ENCODE measurements around the gene FKBP9. TPM values are rescaled to one million over a fixed set of nuclear protein-coding genes. Genes with fewer than 3 reads are reported as not detected.
A peak's percentile ranks its signal among the peaks of the same experiment; 100 is the strongest.

Gene FKBP9, protein sequence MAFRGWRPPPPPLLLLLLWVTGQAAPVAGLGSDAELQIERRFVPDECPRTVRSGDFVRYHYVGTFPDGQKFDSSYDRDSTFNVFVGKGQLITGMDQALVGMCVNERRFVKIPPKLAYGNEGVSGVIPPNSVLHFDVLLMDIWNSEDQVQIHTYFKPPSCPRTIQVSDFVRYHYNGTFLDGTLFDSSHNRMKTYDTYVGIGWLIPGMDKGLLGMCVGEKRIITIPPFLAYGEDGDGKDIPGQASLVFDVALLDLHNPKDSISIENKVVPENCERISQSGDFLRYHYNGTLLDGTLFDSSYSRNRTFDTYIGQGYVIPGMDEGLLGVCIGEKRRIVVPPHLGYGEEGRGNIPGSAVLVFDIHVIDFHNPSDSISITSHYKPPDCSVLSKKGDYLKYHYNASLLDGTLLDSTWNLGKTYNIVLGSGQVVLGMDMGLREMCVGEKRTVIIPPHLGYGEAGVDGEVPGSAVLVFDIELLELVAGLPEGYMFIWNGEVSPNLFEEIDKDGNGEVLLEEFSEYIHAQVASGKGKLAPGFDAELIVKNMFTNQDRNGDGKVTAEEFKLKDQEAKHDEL
- total RNA-seq (2021) (155 and 160 TPM in 2 replicates), Bru-seq, nascent RNA (percentile 78 among the genes with signal in this experiment), BruChase-seq, experiment 1, labeled RNA remaining after a 2-hour chase (percentile 79 among the genes with signal in this experiment), BruChase-seq, experiment 2, labeled RNA remaining after a 6-hour chase (percentile 81 among the genes with signal in this experiment)
- long read RNA-seq, transcript FKBP9-212 (7 exons, 2,699 nt): minor isoform, 5 of 247 reads
- long read RNA-seq, transcript FKBP9-201 (10 exons, 3,462 nt): major isoform, 189 of 247 reads
- long read RNA-seq, partial matches to known transcripts: 25 of 247 reads
- long read RNA-seq, other reads (novel, unspliced or antisense): 26 of 247 reads

DNA sequence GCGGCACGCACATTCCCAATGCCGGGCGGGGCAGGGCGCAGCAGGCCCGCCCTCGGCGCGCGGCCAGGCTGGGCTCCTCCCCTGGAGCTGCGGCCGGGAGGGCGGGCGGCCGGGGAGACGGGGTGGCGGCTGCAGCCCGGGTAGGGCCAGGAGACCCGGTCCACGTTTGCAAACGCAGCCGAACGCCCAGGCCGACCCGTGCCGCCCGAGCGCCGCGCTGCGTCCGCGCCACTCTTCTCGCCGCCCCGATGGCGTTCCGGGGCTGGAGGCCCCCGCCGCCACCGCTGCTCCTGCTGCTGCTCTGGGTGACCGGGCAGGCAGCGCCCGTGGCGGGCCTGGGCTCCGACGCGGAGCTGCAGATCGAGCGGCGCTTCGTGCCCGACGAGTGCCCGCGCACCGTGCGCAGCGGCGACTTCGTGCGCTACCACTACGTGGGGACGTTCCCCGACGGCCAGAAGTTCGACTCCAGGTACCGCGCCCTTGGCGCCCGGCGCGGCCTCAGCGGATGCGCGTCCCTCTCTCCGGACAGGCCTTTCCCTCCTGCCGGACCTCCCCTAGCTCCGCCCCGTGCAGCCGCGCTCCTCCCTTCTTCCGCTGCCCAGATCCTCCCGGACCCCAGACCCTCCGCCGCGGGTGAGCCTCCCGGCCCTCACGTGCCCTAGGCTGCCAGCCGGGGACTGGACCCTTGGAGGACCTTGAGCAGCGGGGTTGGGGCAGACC is at the start of gene FKBP9:
TSS of gene FKBP9 (plus strand) at position 115 of the 720 bp plus-strand sequence. CDS start at position 249, 134 bp downstream.
- Histone ChIP-seq H2AFZ (peak within 1 kb of the TSS; percentile 87), H3K4me3 (peak within 1 kb of the TSS; percentile 85), H3F3A (ENCODE audit: insufficient read depth, low read depth) (peaks cover 5% of the 10 kb centered on the region; the same call in 1 of the 2 replicates), H3K27me3 (ENCODE audit: insufficient read depth, low read depth) (no peaks in the 10 kb centered on the region), H3K4me2 (peak within 1 kb of the TSS; percentile 88), H3K9me3 (ENCODE audit: insufficient read depth, low read depth) (no peaks in the 10 kb centered on the region), H3K9me2 (ENCODE audit: insufficient read depth) (no peaks in the 10 kb centered on the region), H3K36me3 (ENCODE audit: low read depth) (no peaks in the 10 kb centered on the region), H3K27ac (peak within 1 kb of the TSS; percentile 28), H3K4me1 (replicated peaks; ENCODE audit: insufficient read depth) (peaks cover 13% of the 10 kb centered on the region), H3K79me2 (ENCODE audit: low read depth) (peaks cover 7% of the 10 kb centered on the region; the same call in 1 of the 2 replicates), H4K20me1 (ENCODE audit: insufficient read depth) (no peaks in the 10 kb centered on the region)
- BruUV-seq (replicated peaks): no TSS peak
- intact Hi-C loops (cut with micrococcal nuclease; ENCODE audit: unreplicated experiment): loop anchor here (1.0 to 2.0 kb wide), 3 partner anchors 15 to 82 kb away; no protein-coding TSS in a partner anchor
- ChIA-PET CTCF (interaction anchor here (0.6 kb wide), 2 partner anchors 102 to 208 kb away, joined by 3 to 4 read pairs; no protein-coding TSS in a partner anchor), POLR2A (ENCODE audit: unreplicated experiment) (interaction anchor here (0.6 to 1.3 kb wide), 4 partner anchors 14 to 289 kb away, joined by 3 to 25 read pairs (median 6); no protein-coding TSS in a partner anchor)
- DNase-seq: peak; percentile 77 to 97
- TF ChIP-seq, protein P1, sequence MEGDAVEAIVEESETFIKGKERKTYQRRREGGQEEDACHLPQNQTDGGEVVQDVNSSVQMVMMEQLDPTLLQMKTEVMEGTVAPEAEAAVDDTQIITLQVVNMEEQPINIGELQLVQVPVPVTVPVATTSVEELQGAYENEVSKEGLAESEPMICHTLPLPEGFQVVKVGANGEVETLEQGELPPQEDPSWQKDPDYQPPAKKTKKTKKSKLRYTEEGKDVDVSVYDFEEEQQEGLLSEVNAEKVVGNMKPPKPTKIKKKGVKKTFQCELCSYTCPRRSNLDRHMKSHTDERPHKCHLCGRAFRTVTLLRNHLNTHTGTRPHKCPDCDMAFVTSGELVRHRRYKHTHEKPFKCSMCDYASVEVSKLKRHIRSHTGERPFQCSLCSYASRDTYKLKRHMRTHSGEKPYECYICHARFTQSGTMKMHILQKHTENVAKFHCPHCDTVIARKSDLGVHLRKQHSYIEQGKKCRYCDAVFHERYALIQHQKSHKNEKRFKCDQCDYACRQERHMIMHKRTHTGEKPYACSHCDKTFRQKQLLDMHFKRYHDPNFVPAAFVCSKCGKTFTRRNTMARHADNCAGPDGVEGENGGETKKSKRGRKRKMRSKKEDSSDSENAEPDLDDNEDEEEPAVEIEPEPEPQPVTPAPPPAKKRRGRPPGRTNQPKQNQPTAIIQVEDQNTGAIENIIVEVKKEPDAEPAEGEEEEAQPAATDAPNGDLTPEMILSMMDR (conservative IDR thresholded peaks at IDR 0.05): no peak
- TF ChIP-seq EZH2 (IDR thresholded peaks at IDR 0.05; ENCODE audit: low read depth): no peak

DNA sequence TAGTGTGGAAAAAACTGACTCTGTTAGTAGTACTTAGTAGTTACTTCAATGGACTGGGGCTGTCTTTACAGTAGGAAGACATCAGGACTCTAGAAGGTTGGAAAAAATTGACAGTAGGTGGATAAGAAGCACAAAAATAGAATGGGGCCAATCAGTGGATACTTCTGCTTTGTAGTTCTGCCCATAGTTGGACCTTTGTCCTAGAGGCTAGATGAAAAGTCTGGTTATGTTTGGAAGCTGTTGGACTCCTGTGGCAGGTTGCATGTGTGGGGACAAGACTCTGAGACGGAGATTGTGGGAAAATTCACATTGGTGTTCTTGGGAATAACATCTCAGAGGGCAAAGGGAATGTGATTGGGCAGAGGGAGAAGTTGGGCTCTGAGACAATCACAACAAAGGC is 47.0 kb upstream of the FKBP9 start:
- H3K4me2 ChIP-seq: no peak overlapping the region
- intact Hi-C loops (cut with micrococcal nuclease; ENCODE audit: unreplicated experiment): no loop called here
- peaks cover 3% of the 10 kb centered on the region; the same call in 1 of the 2 replicates for H3K9me2 ChIP-seq (ENCODE audit: insufficient read depth)
- no TSS peak for BruUV-seq (replicated peaks)
- no peak for DNase-seq
- H3K27ac ChIP-seq: no peak overlapping the region
- no peak overlapping the region for H2AFZ ChIP-seq
- 0 out of 2 replicates have a peak, but pooled peaks cover 6% of the 10 kb centered on the region for H3K4me1 ChIP-seq (replicated peaks; ENCODE audit: insufficient read depth)
- no peaks in the 10 kb centered on the region for H4K20me1 ChIP-seq (ENCODE audit: insufficient read depth)
- CTCF ChIA-PET: no interaction called here
- H3K79me2 ChIP-seq (ENCODE audit: low read depth): no peaks in the 10 kb centered on the region
- no peaks in the 10 kb centered on the region for H3K27me3 ChIP-seq (ENCODE audit: insufficient read depth, low read depth)
- no peaks in the 10 kb centered on the region for H3K9me3 ChIP-seq (ENCODE audit: insufficient read depth, low read depth)
- POLR2A ChIA-PET (ENCODE audit: unreplicated experiment): interaction anchor here (0.6 kb wide), 1 partner anchor 101 kb away, joined by 5 read pairs; no protein-coding TSS in a partner anchor
- H3K36me3 ChIP-seq (ENCODE audit: low read depth): no peaks in the 10 kb centered on the region
- TF ChIP-seq, protein P1 (conservative IDR thresholded peaks at IDR 0.05): no peak
- no peak for TF ChIP-seq EZH2 (IDR thresholded peaks at IDR 0.05; ENCODE audit: low read depth)
- H3F3A ChIP-seq (ENCODE audit: insufficient read depth, low read depth): peaks cover 20% of the 10 kb centered on the region; the same call in 1 of the 2 replicates
- H3K4me3 ChIP-seq: no peak overlapping the region

Data from PC-9 (cell line).